WTC11 (cell line): ENCODE data around the gene EEF1A1.

ENCODE experiments used
- E2F4 ChIP-seq: sonication (generic); formaldehyde crosslinking; IDR thresholded peaks from 2 replicates; pipeline ENCODE4 v1.8.1; 2022; ENCODE audit warnings: low read depth, mild to moderate bottlenecking, moderate library complexity, missing genetic modification reagents, borderline replicate concordance
- ELF4 ChIP-seq: sonication (generic); formaldehyde crosslinking; IDR thresholded peaks from 2 replicates; pipeline ENCODE4 v1.8.1; 2022; ENCODE audit warnings: low read depth, mild to moderate bottlenecking, moderate library complexity, missing genetic modification reagents
- FOXK1 ChIP-seq: sonication (generic); formaldehyde crosslinking; IDR thresholded peaks from 2 replicates; pipeline ENCODE4 v1.8.0; 2022; ENCODE audit warnings: mild to moderate bottlenecking, moderate library complexity, missing genetic modification reagents
- JUN ChIP-seq: sonication (generic); formaldehyde crosslinking; IDR thresholded peaks from 2 replicates; pipeline ENCODE4 v1.8.0; 2023; ENCODE audit warnings: mild to moderate bottlenecking, missing genetic modification reagents
- MAX ChIP-seq: sonication (generic); formaldehyde crosslinking; IDR thresholded peaks from 2 replicates; pipeline ENCODE4 v1.8.0; 2022; ENCODE audit warnings: mild to moderate bottlenecking, missing genetic modification reagents
- NFE2L1 ChIP-seq: sonication (generic); formaldehyde crosslinking; IDR thresholded peaks from 2 replicates; pipeline ENCODE4 v1.8.1; 2023; ENCODE audit warnings: missing genetic modification reagents
- PRDM15 ChIP-seq: sonication (generic); formaldehyde crosslinking; IDR thresholded peaks from 2 replicates; pipeline ENCODE4 v1.8.0; 2022; ENCODE audit warnings: missing genetic modification reagents
- RELA ChIP-seq: sonication (generic); formaldehyde crosslinking; IDR thresholded peaks from 2 replicates; pipeline ENCODE4 v1.8.1; 2022; ENCODE audit warnings: missing genetic modification reagents, mild to moderate bottlenecking, borderline replicate concordance
- TCF7 ChIP-seq: sonication (generic); formaldehyde crosslinking; IDR thresholded peaks from 2 replicates; pipeline ENCODE4 v1.8.0; 2022; ENCODE audit warnings: mild to moderate bottlenecking, low read depth, missing genetic modification reagents, moderate library complexity
- TP53 ChIP-seq: sonication (generic); formaldehyde crosslinking; IDR thresholded peaks from 2 replicates; pipeline ENCODE4 v1.8.1; 2023; ENCODE audit warnings: mild to moderate bottlenecking, missing genetic modification reagents
- TF ChIP-seq, protein P1 (sequence below): fragments of 200-600 bp; IDR thresholded peaks from 2 replicates; pipeline ENCODE4 v1.8.0; 2022; ENCODE audit warnings: antibody characterized with exemption
- TF ChIP-seq, protein P2 (sequence below): fragments of 250-450 bp; sonication (Bioruptor Pico); IDR thresholded peaks from 2 replicates; pipeline ENCODE4 v2.1.2; 2022; ENCODE audit warnings: mild to moderate bottlenecking, moderate library complexity

- TF ChIP-seq TP53 (CRISPR knock-in tag) (no peak), JUN (CRISPR knock-in tag) (no peak), E2F4 (CRISPR knock-in tag) (no peak), TCF7 (CRISPR knock-in tag) (no peak), FOXK1 (CRISPR knock-in tag) (no peak), MAX (CRISPR knock-in tag) (no peak), ELF4 (no peak), RELA (CRISPR knock-in tag) (no peak), NFE2L1 (no peak), PRDM15 (no peak)
- TF ChIP-seq, protein P1, sequence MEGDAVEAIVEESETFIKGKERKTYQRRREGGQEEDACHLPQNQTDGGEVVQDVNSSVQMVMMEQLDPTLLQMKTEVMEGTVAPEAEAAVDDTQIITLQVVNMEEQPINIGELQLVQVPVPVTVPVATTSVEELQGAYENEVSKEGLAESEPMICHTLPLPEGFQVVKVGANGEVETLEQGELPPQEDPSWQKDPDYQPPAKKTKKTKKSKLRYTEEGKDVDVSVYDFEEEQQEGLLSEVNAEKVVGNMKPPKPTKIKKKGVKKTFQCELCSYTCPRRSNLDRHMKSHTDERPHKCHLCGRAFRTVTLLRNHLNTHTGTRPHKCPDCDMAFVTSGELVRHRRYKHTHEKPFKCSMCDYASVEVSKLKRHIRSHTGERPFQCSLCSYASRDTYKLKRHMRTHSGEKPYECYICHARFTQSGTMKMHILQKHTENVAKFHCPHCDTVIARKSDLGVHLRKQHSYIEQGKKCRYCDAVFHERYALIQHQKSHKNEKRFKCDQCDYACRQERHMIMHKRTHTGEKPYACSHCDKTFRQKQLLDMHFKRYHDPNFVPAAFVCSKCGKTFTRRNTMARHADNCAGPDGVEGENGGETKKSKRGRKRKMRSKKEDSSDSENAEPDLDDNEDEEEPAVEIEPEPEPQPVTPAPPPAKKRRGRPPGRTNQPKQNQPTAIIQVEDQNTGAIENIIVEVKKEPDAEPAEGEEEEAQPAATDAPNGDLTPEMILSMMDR: no peak
- TF ChIP-seq, protein P2, sequence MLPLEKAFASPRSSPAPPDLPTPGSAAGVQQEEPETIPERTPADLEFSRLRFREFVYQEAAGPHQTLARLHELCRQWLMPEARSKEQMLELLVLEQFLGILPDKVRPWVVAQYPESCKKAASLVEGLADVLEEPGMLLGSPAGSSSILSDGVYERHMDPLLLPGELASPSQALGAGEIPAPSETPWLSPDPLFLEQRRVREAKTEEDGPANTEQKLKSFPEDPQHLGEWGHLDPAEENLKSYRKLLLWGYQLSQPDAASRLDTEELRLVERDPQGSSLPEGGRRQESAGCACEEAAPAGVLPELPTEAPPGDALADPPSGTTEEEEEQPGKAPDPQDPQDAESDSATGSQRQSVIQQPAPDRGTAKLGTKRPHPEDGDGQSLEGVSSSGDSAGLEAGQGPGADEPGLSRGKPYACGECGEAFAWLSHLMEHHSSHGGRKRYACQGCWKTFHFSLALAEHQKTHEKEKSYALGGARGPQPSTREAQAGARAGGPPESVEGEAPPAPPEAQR (CRISPR knock-in tag): no peak
Measured at GRCh38 chr6:73476723-73477122, 44.1 kb downstream of the EEF1A1 start.
